Left kidney (tissue), 2 donors: ENCODE results near the gene GNA14. TPM values are rescaled to one million over a fixed set of nuclear protein-coding genes. Genes with fewer than 3 reads are reported as not detected.
"Not testable (repeated sequence)": the region's sequence is repeated elsewhere in the genome, so short reads cannot be mapped to it uniquely, and the experiment has no call there.

Experiments used
- DNase-seq: peaks from one replicate; pipeline ENCODE4 v3.0.0-alpha.2; 2013
- polyA plus RNA-seq: library from polyadenylated mRNA; unstranded; fragments of 120-200 nt; gene quantifications from one replicate; pipeline ENCODE4 v1.2.1, GENCODE V29; 2013; ENCODE audit not compliant: insufficient read length

The GNA14 gene
- polyA plus RNA-seq, 1 donor, result 16.6 TPM

- no peak for DNase-seq
Measured at GRCh38 chr9:77418226-77418625, 229.9 kb downstream of the GNA14 start.

GRCh38 chr9:77417566-77417965 is 230.6 kb downstream of the GNA14 start:
- no peak for DNase-seq

- not testable (repeated sequence) for DNase-seq
Measured at GRCh38 chr9:77408521-77408920, 239.6 kb downstream of the GNA14 start.

GRCh38 chr9:77403239-77403638 is 244.9 kb downstream of the GNA14 start:
- DNase-seq, result no peak

GRCh38 chr9:77402286-77402685 is 245.8 kb downstream of the GNA14 start:
- DNase-seq, result no peak

GRCh38 chr9:77399964-77400363 is 248.2 kb downstream of the GNA14 start:
- no peak for DNase-seq

- not testable (repeated sequence) for DNase-seq
Measured at GRCh38 chr9:77398581-77398980, 249.5 kb downstream of the GNA14 start.

- DNase-seq, result no peak
Measured at GRCh38 chr9:77392328-77392727, 255.8 kb downstream of the GNA14 start.

GRCh38 chr9:77391834-77392233 is 256.3 kb downstream of the GNA14 start:
- no peak for DNase-seq

- no peak for DNase-seq
Measured at GRCh38 chr9:77386187-77386586, 261.9 kb downstream of the GNA14 start.

GRCh38 chr9:77384406-77384805 is 263.7 kb downstream of the GNA14 start:
- no peak for DNase-seq

GRCh38 chr9:77375956-77376532 is 272.1 kb downstream of the GNA14 start:
- no peak for DNase-seq

- DNase-seq, result no peak
Measured at GRCh38 chr9:77374266-77374665, 273.9 kb downstream of the GNA14 start.
